Peyer's patch (tissue), 4 donors: ENCODE measurements around the gene MTUS2.

Source experiments
- POLR2A ChIP-seq, 2 donors: fragments of 450-650 bp; IDR thresholded peaks; one replicate each; pipeline ENCODE4 v1.5.1; 2017; ENCODE audit warnings: antibody characterized with exemption in 2 of 2, mild to moderate bottlenecking in 2 of 2, moderate library complexity in 2 of 2
- TF ChIP-seq, protein P1 (sequence below), 6 experiments: fragments of 450-650 bp in 4 of 6; fragments of 200-600 bp in 2 of 6; sonication (generic) in 1 of 6; IDR thresholded peaks; one replicate each; pipeline ENCODE4 v1.5.1; 2017 to 2019; ENCODE audit warnings: antibody characterized with exemption in 6 of 6, mild to moderate bottlenecking in 3 of 6, moderate library complexity in 1 of 6

DNA sequence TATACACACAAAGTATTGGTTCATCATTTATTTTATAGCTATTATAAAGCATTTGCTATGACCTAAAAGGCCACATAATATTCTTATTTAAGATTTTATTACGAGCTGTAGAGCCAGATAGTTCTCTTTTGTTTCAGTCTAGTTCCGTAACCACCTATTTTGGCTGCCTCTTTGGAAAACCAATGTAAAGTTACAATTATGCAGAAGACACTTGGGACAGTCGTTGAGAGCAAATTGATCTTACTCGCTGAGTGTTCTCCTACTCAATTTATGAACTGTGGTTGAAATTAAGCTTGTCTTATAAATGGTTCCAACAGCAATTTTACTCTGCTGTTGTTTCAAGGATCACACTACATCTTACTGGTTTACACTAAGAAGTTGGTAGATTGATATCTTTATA is 653.0 kb downstream of the MTUS2 start:
- no peak for TF ChIP-seq POLR2A (IDR thresholded peaks at IDR 0.05)
- TF ChIP-seq, protein P1, sequence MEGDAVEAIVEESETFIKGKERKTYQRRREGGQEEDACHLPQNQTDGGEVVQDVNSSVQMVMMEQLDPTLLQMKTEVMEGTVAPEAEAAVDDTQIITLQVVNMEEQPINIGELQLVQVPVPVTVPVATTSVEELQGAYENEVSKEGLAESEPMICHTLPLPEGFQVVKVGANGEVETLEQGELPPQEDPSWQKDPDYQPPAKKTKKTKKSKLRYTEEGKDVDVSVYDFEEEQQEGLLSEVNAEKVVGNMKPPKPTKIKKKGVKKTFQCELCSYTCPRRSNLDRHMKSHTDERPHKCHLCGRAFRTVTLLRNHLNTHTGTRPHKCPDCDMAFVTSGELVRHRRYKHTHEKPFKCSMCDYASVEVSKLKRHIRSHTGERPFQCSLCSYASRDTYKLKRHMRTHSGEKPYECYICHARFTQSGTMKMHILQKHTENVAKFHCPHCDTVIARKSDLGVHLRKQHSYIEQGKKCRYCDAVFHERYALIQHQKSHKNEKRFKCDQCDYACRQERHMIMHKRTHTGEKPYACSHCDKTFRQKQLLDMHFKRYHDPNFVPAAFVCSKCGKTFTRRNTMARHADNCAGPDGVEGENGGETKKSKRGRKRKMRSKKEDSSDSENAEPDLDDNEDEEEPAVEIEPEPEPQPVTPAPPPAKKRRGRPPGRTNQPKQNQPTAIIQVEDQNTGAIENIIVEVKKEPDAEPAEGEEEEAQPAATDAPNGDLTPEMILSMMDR (IDR thresholded peaks at IDR 0.05): no peak
